Panc1 (cell line): Measurements from ENCODE around the gene TEX12.

ENCODE experiments used
- POLR2AphosphoS5 ChIP-seq: IDR thresholded peaks from 2 replicates; pipeline ENCODE4 v1.6.1; 2012; ENCODE audit warnings: mild to moderate bottlenecking, low read depth, low read length, moderate library complexity
- SIN3A ChIP-seq: IDR thresholded peaks from 2 replicates; pipeline ENCODE4 v1.6.1; 2012; ENCODE audit warnings: low read depth, mild to moderate bottlenecking, low read length, moderate library complexity, borderline replicate concordance; ENCODE audit not compliant: insufficient read depth
- TF ChIP-seq, protein P1 (sequence below): fragments of 450-650 bp; IDR thresholded peaks from 2 replicates; pipeline ENCODE4 v1.5.1; 2017; ENCODE audit warnings: mild to moderate bottlenecking
- TF ChIP-seq, protein P2 (sequence below), 2 experiments: IDR thresholded peaks; 2 replicates each; pipeline ENCODE4 v1.6.1; 2011 to 2012; ENCODE audit warnings: low read depth in 2 of 2, control low read depth in 1 of 2, low read length in 1 of 2, mild to moderate bottlenecking in 1 of 2, moderate library complexity in 1 of 2; ENCODE audit not compliant: insufficient read depth in 1 of 2

DNA sequence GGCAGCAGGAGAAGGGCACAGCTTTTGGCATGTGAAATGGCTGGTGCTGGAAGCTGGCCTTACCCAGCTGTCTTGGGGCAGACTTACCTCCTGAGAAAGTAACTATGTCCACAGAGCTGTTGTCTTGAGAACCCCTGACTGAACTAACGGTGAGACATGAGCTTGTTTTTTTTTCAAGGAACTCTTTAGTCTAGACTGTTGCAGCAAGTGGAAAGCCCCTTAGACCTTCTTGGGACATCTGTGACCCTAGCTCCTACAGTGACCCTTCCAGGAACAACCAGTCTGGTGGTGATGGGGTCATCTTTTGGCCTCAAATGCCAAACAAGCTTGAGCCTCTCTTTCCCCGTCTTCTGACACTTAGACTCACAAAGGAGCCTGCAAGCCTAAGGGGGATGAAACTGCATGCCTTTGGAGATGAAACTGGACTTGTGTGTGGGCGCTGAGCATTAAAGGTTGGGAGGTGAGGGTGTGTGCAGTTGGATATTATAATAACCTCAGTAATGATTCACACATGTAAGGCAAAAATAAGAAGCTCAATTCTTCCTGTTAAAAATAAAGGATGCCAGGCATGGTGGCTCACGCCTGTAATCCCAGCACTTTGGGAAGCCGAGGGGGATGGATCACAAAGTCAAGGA lies 45.1 kb upstream of the TEX12 start:
- TF ChIP-seq, protein P1, sequence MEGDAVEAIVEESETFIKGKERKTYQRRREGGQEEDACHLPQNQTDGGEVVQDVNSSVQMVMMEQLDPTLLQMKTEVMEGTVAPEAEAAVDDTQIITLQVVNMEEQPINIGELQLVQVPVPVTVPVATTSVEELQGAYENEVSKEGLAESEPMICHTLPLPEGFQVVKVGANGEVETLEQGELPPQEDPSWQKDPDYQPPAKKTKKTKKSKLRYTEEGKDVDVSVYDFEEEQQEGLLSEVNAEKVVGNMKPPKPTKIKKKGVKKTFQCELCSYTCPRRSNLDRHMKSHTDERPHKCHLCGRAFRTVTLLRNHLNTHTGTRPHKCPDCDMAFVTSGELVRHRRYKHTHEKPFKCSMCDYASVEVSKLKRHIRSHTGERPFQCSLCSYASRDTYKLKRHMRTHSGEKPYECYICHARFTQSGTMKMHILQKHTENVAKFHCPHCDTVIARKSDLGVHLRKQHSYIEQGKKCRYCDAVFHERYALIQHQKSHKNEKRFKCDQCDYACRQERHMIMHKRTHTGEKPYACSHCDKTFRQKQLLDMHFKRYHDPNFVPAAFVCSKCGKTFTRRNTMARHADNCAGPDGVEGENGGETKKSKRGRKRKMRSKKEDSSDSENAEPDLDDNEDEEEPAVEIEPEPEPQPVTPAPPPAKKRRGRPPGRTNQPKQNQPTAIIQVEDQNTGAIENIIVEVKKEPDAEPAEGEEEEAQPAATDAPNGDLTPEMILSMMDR: no peak
- TF ChIP-seq POLR2AphosphoS5: no peak
- TF ChIP-seq, protein P2, sequence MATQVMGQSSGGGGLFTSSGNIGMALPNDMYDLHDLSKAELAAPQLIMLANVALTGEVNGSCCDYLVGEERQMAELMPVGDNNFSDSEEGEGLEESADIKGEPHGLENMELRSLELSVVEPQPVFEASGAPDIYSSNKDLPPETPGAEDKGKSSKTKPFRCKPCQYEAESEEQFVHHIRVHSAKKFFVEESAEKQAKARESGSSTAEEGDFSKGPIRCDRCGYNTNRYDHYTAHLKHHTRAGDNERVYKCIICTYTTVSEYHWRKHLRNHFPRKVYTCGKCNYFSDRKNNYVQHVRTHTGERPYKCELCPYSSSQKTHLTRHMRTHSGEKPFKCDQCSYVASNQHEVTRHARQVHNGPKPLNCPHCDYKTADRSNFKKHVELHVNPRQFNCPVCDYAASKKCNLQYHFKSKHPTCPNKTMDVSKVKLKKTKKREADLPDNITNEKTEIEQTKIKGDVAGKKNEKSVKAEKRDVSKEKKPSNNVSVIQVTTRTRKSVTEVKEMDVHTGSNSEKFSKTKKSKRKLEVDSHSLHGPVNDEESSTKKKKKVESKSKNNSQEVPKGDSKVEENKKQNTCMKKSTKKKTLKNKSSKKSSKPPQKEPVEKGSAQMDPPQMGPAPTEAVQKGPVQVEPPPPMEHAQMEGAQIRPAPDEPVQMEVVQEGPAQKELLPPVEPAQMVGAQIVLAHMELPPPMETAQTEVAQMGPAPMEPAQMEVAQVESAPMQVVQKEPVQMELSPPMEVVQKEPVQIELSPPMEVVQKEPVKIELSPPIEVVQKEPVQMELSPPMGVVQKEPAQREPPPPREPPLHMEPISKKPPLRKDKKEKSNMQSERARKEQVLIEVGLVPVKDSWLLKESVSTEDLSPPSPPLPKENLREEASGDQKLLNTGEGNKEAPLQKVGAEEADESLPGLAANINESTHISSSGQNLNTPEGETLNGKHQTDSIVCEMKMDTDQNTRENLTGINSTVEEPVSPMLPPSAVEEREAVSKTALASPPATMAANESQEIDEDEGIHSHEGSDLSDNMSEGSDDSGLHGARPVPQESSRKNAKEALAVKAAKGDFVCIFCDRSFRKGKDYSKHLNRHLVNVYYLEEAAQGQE (IDR thresholded peaks at IDR 0.05; ENCODE audit: insufficient read depth in 1 of 2, low read depth in 2 of 2, low read length in 1 of 2): no peak
- TF ChIP-seq SIN3A: no peak
